ENCODE results near the gene NEK9.

NEK9 gene

DNA sequence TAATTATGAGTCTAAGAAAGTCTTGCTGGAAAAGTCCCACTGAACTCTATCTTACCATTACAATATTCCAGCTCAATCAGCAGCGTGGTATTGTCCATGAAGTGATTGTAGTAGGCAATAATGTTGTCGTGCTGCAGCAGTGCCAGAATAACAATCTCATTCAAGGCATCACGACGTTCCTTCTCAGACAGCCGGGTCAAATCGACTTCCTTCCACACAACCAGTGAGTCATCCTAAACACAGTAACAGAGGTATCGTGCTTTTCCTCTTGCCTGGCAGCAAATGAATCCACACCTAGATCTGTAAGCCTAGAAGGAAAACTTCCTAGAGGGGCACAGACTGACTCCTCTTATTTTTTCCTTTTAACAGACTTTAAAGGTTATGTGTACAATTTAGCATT is 2.9 kb downstream of the NEK9 start:
- no peak for TF ChIP-seq ZFX (IDR thresholded peaks at IDR 0.05; ENCODE audit: borderline replicate concordance)
- TF ChIP-seq, protein P1, sequence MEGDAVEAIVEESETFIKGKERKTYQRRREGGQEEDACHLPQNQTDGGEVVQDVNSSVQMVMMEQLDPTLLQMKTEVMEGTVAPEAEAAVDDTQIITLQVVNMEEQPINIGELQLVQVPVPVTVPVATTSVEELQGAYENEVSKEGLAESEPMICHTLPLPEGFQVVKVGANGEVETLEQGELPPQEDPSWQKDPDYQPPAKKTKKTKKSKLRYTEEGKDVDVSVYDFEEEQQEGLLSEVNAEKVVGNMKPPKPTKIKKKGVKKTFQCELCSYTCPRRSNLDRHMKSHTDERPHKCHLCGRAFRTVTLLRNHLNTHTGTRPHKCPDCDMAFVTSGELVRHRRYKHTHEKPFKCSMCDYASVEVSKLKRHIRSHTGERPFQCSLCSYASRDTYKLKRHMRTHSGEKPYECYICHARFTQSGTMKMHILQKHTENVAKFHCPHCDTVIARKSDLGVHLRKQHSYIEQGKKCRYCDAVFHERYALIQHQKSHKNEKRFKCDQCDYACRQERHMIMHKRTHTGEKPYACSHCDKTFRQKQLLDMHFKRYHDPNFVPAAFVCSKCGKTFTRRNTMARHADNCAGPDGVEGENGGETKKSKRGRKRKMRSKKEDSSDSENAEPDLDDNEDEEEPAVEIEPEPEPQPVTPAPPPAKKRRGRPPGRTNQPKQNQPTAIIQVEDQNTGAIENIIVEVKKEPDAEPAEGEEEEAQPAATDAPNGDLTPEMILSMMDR (IDR thresholded peaks at IDR 0.05): no peak
- no peak overlapping the region for H3K27ac ChIP-seq

DNA sequence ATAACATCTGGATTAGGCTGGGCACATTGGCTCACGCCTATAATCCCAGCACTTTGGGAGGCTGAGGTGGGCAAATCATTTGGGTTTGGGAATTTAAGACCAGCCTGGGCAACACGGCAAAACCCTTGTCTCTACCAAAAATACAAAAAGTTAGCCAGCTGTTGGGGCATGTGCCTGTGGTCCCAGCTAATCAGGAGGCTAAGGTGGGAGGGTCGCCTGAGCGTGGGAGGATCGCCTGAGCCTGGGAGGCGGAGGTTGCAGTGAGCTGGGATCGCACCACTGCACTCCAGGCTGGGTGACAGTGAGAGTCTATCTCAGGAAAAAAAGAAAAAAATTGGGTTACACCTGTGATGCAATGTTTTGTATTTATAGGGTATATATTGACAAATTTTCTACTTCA is 5.3 kb downstream of the NEK9 start:
- H3K27ac ChIP-seq: peak overlapping the region; percentile 77
- TF ChIP-seq, protein P1 (IDR thresholded peaks at IDR 0.05): no peak
- TF ChIP-seq ZFX (IDR thresholded peaks at IDR 0.05; ENCODE audit: borderline replicate concordance): no peak

- TF ChIP-seq, protein P1 (IDR thresholded peaks at IDR 0.05): no peak
- peak overlapping the region; percentile 77 for H3K27ac ChIP-seq
Observed at GRCh38 chr14:75120541-75121291, 6.1 kb downstream of the NEK9 start.

- no peak overlapping the region for H3K27ac ChIP-seq
- no peak for TF ChIP-seq ZFX (IDR thresholded peaks at IDR 0.05; ENCODE audit: borderline replicate concordance)
- TF ChIP-seq, protein P1 (IDR thresholded peaks at IDR 0.05): no peak
Observed at GRCh38 chr14:75119056-75119455, 7.8 kb downstream of the NEK9 start.

- no peak overlapping the region for H3K27ac ChIP-seq
- TF ChIP-seq ZFX (IDR thresholded peaks at IDR 0.05; ENCODE audit: borderline replicate concordance): no peak
- TF ChIP-seq, protein P1 (IDR thresholded peaks at IDR 0.05): no peak
Observed at GRCh38 chr14:75113932-75114539, 12.8 kb downstream of the NEK9 start.

DNA sequence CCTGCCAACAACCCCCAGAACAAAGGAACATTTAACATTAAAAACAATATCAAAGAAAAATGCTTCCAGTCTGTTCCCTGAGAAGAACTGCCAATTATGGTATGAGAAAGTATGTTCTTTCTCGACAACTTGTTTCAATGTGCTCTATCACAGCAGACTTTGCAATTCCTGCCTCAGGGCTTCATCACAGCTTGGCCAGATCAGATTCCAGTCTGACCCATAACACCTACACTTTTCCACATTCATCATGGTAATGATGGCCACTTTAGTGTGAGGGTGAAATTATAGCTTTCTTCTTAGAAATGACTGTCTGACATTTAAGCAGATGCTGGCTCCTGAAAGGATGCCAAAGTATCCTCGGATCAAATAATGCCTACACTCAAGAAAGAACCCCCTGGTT is 17.0 kb downstream of the NEK9 start:
- TF ChIP-seq ZFX (IDR thresholded peaks at IDR 0.05; ENCODE audit: borderline replicate concordance): no peak
- TF ChIP-seq, protein P1 (IDR thresholded peaks at IDR 0.05): no peak
- H3K27ac ChIP-seq: no peak overlapping the region

- TF ChIP-seq, protein P1 (IDR thresholded peaks at IDR 0.05): no peak
- TF ChIP-seq ZFX (IDR thresholded peaks at IDR 0.05; ENCODE audit: borderline replicate concordance): no peak
- H3K27ac ChIP-seq: no peak overlapping the region
Observed at GRCh38 chr14:75107186-75107585, 19.7 kb downstream of the NEK9 start.

Measured in 22Rv1 (cell line).